ENCODE results near the gene TMEM150C. TPM values are rescaled to one million over a fixed set of nuclear protein-coding genes. Genes with fewer than 3 reads are reported as not detected.
A peak's percentile ranks its signal among the peaks of the same experiment; 100 is the strongest.

TMEM150C gene
- total RNA-seq, 4 donors from 2014 or later = 3.4 to 15.5 (median 7.3) TPM

GRCh38 chr4:82521283-82521682 lies 40.5 kb downstream of the TMEM150C start:
- intact Hi-C loops (cut with DNase I; ENCODE audit: low total_unique reads) = no loop called here
- TF ChIP-seq POLR2A (IDR thresholded peaks at IDR 0.05) = no peak
- TF ChIP-seq, protein P1, sequence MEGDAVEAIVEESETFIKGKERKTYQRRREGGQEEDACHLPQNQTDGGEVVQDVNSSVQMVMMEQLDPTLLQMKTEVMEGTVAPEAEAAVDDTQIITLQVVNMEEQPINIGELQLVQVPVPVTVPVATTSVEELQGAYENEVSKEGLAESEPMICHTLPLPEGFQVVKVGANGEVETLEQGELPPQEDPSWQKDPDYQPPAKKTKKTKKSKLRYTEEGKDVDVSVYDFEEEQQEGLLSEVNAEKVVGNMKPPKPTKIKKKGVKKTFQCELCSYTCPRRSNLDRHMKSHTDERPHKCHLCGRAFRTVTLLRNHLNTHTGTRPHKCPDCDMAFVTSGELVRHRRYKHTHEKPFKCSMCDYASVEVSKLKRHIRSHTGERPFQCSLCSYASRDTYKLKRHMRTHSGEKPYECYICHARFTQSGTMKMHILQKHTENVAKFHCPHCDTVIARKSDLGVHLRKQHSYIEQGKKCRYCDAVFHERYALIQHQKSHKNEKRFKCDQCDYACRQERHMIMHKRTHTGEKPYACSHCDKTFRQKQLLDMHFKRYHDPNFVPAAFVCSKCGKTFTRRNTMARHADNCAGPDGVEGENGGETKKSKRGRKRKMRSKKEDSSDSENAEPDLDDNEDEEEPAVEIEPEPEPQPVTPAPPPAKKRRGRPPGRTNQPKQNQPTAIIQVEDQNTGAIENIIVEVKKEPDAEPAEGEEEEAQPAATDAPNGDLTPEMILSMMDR (IDR thresholded peaks at IDR 0.05) = no peak
- 47 to 92% methylated on average over 2 of the region's 2 CpGs for WGBS, 2 donors
- DNase-seq (ENCODE audit: low spot score in 2 of 2) = no peak
- H3K4me3 ChIP-seq (ENCODE audit: low read depth, poor library complexity, severe bottlenecking) = no peak overlapping the region

DNA sequence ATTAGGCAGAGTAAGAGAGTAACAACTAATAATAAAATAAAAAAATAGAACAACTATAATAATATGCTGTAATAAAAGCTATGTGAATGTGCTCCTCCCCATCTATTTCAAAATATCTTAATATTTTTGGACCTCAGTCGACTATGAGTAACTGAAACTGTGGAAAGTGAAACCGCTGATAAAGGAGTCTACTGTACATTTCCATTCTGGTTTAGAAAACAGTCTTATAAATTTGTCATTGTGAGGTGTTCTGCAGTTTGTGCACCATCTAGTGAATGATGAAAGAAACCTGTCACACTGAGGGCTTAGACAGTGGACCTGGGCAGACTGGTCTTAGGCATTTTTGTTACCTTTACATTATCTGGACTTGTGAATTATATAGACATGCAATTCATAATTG lies 42.0 kb downstream of the TMEM150C start:
- TF ChIP-seq POLR2A (IDR thresholded peaks at IDR 0.05) = no peak
- TF ChIP-seq, protein P1 (IDR thresholded peaks at IDR 0.05) = no peak
- 65 to 67% methylated on average over 2 of the region's 2 CpGs for WGBS, 2 donors
- H3K4me3 ChIP-seq (ENCODE audit: low read depth, poor library complexity, severe bottlenecking) = no peak overlapping the region
- intact Hi-C loops (cut with DNase I; ENCODE audit: low total_unique reads) = no loop called here
- no peak for DNase-seq (ENCODE audit: low spot score in 2 of 2)

DNA sequence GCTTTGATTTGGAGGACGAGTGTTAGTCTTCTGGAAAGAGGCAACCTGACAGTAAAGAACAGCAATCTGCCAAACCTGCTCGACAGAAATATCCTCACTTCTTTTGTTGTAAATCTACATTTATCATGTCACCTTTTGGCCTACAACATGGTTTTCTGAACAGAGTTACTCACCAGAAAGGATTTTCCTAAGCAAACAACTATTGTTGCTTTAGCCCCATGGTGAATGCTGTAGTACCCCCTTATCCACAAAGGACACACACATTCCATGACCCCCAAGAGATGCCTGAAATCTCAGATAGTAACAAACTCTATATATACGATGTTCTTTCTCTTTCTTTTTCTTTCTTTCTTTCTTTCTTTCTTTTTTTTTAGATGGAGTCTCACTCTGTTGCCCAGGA lies 42.7 kb downstream of the TMEM150C start:
- no peak for TF ChIP-seq POLR2A (IDR thresholded peaks at IDR 0.05)
- no peak overlapping the region for H3K4me3 ChIP-seq (ENCODE audit: low read depth, poor library complexity, severe bottlenecking)
- 64 to 67% methylated on average over 3 of the region's 3 CpGs for WGBS, 2 donors
- intact Hi-C loops (cut with DNase I; ENCODE audit: low total_unique reads) = no loop called here
- DNase-seq (ENCODE audit: low spot score in 2 of 2) = no peak

- WGBS, 2 donors = 53 to 64% methylated on average over 2 of the region's 2 CpGs
- TF ChIP-seq POLR2A (IDR thresholded peaks at IDR 0.05) = no peak
- TF ChIP-seq, protein P1 (IDR thresholded peaks at IDR 0.05) = no peak
- H3K4me3 ChIP-seq (ENCODE audit: low read depth, poor library complexity, severe bottlenecking) = no peak overlapping the region
- DNase-seq (ENCODE audit: low spot score in 2 of 2) = no peak
- intact Hi-C loops (cut with DNase I; ENCODE audit: low total_unique reads) = no loop called here
Measured at GRCh38 chr4:82517043-82517442, 44.7 kb downstream of the TMEM150C start.

GRCh38 chr4:82515705-82516104 lies 46.1 kb downstream of the TMEM150C start:
- intact Hi-C loops (cut with DNase I; ENCODE audit: low total_unique reads) = no loop called here
- DNase-seq (ENCODE audit: low spot score in 2 of 2) = peak in 1 of 2 donors; percentile 23
- WGBS, 2 donors = 31 to 48% methylated on average over 3 of the region's 3 CpGs
- TF ChIP-seq, protein P1 (IDR thresholded peaks at IDR 0.05) = no peak
- TF ChIP-seq POLR2A (IDR thresholded peaks at IDR 0.05) = no peak
- H3K4me3 ChIP-seq (ENCODE audit: low read depth, poor library complexity, severe bottlenecking) = no peak overlapping the region

- intact Hi-C loops (cut with DNase I; ENCODE audit: low total_unique reads) = no loop called here
- no peak for DNase-seq (ENCODE audit: low spot score in 2 of 2)
- WGBS, 2 donors = 74 to 79% methylated on average over 2 of the region's 2 CpGs
- TF ChIP-seq POLR2A (IDR thresholded peaks at IDR 0.05) = no peak
- TF ChIP-seq, protein P1 (IDR thresholded peaks at IDR 0.05) = no peak
- H3K4me3 ChIP-seq (ENCODE audit: low read depth, poor library complexity, severe bottlenecking) = no peak overlapping the region
Measured at GRCh38 chr4:82513382-82513781, 48.4 kb downstream of the TMEM150C start.
